Activated naive CD8-positive, alpha-beta T cell treated with anti-CD3 and anti-CD28 coated beads, Interleukin-2, amount 50 U/mL, for 16 hours (primary cell): ENCODE measurements around the gene TNIP2.
"Not testable (repeated sequence)": the region's sequence is repeated elsewhere in the genome, so short reads cannot be mapped to it uniquely, and the experiment has no call there.

Experiments
- DNase-seq: peaks from one replicate; pipeline ENCODE4 v3.0.0-alpha.2; 2020; ENCODE audit warnings: low read depth, low spot score

Gene TNIP2

DNA sequence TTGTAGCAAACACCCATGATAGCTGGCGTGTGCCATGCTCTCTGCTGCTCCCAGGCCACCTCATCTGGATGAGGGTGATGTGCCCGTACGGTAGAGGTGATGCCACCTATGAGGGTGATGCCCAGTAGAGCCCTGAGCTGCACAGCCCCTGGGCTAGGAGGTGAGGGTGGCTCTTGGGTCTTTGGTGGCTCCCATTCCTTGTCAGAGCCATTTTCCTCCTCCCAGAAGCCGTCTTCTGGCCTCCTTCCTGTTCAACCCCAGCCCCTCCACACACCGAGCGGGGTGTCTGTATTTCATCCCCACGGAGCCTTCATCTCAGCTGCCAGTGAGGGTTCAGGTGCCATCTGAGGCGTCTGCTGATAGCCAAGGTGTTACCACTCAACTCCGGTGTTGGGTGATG lies 12.0 kb upstream of the TNIP2 start:
- no peak for DNase-seq

DNA sequence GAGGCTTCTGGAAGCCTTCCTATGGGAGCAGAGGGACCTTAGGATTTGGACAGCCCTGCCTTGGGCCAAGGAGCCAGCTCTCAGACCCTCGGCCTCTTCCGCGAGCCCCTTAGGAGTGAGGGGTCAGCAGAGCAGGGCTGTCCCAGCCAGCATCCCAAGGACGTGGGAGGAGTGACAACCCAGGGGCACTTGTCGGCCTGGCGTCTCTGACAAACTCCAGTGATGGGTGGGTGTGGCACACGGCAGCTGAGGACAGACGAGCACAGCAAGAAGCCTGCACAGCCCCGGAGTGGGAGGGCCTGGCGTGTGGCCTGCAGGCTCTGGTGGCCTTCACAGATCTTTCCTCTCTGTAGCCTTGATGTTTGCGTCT lies 11.6 kb upstream of the TNIP2 start:
- no peak for DNase-seq

- DNase-seq: no peak
Measured at GRCh38 chr4:2767046-2767704, 11.0 kb upstream of the TNIP2 start.

DNA sequence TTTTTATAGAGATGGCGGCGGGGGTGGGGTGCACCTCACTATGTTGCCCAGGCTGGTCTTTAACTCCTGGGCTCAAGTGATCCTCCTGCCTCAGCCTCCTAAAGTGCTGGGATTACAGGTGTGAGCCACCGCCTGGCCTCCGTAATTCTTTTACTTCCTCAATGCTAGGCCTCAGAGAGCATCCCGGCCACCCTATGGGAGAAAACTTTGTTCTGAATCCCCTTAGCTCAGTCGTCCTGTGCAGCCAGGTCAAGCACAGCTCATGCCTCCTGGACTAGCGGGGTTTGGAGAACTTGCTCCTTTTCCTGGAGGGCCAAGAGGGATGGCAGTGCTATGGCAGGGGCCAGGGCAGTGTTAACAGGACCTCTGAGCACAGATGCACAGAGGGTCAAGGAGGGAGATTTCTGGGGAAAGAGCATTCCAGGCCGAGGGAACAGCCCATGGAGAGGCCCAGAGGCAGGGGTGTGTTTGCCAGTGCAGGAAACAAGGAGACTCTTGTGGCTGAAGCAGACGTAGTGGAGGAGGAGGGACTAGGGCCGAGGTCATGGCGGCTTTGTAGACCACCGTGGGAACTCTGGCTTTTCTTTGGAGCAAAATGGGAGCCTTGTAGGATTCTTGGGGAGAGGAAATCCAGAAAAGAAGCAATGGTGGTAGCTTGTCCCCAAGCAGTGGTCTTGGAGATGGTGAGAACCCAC lies 9.8 kb upstream of the TNIP2 start:
- DNase-seq: no peak

DNA sequence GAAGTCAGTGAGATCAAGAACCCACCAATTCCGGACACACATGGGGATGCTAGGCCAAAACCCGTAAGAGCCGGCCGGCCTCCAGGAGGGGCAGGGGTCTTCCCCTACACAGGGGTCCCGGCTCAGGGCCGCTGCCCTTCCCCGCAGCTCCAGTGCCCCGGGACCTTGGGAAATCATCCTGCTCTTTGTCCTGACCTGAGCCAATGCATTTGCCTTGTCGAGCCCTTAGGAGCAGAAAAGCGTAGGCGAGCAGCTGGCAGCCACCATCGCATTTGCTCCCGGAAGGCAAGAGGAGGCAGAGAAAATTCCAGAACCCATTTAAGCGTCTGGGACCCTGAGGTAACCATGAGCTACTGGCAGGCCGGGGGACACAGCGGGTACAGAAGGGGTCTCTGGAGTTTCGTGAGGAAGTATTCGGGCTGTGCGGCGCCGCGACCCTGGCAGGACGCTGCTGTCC lies 7.4 kb upstream of the TNIP2 start:
- DNase-seq: no peak

DNA sequence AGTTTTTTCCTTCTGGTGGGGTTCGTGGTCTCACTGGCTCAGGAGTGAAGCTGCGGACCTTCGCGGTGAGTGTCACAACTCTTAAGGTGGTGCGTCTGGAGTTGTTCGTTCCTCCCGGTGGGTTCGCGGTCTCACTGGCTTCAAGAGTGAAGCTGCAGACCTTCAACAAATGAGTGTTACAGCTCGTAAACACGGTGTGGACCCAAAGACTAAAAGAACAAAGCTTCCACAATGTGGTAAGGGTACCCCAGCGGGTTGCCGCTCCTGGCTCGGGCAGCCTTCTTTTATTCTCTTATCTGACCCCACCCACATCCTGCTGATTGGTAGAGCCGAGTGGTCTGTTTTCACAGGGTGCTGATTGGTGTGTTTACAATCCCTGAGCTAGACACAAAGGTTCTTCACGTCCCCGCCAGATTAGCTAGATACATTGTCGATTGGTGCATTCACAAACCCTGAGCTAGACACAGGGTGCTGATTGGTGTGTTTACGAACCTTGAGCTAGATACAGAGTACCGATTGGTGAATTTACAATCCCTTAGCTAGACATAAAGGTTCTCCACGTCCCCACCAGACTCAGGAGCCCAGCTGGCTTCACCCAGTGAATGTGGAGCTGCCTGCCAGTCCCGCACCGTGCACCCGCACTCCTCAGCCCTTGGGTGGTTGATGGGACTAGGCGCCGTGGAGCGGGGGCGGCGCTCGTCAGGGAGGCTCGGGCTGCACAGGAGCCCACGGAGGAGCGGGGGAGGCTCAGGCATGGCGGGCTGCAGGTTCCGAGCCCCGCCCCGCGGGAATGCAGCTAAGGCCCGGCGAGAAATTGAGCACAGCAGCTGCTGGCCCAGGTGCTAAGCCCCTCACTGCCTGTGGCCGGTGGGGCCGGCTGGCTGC lies 6.6 kb upstream of the TNIP2 start:
- DNase-seq: not testable (repeated sequence)

- no peak for DNase-seq
Measured at GRCh38 chr4:2762048-2762447, 5.9 kb upstream of the TNIP2 start.

DNA sequence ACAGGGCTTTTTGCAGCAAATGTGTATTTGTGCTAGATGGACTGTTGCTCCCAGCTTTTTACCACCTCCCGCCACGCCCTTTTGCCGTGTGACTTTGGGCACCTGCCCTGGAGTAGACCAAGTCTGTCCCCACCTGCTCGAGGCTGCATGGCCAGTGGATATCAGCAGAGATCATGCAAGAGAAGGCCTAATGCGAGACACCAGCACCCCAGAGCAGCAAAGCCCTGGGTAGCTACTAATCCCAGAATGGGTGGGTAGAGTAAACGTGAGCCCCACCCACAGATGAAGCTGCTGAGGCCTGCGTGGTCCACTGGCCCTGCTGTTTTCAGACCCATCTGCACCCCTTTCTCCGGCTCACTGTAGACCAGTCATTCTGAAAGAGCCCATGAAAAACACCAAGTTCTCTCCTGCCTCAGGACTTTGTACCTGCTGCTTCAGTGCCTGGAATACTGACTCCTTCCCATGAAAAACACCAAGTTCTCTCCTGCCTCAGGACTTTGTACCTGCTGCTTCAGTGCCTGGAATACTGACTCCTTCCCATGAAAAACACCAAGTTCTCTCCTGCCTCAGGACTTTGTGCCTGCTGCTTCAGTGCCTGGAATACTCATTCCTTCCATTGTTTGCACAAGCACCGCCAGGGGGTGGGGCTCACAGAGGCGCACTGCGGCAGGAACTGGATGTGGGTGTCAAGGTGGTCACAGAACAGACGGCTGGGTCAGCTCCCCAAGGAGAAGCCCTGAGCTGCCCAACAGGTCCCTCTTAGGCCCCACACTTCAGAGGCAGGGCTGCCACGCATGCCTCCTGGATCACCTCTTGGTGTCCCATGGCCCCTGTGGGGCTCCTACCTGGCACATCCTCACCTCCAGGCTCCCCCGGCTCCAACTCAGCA lies 5.1 kb upstream of the TNIP2 start:
- no peak for DNase-seq

GRCh38 chr4:2757426-2757825 lies 1.3 kb upstream of the TNIP2 start:
- no peak for DNase-seq

DNA sequence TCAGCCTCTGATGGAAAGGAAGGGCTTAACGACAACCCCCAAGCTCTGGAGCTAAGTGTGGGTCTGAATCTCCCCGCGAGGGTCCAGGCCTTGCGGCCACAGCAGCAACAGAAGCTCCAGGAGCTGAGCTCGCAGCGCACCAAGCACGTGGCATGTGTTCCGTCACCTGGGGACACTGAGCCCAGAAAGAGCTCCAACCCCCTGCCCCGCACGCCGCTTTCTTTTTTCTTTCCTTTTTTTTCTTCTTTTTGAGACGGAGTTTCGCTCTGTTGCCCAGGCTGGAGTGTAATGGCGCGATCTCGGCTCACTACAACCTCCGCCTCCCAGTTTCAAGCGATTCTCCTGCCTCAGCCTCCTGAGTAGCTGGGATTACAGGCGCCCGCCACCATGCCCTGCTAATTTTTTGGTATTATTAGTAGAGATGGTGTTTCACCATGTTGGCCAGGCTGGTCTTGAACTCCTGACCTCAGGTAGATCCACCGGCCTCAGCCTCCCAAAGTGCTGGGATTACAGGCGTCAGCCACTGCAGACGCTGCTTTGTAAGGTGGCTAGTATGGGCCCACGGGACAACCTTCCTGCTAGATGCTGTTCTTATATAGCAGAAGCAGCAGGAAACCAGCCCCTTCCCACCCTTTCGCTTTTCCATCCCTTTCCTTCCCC lies 685 bp upstream of the TNIP2 start:
- DNase-seq: no peak

- no peak for DNase-seq
Measured at GRCh38 chr4:2754848-2755819, 1.0 kb downstream of the TNIP2 start.

DNA sequence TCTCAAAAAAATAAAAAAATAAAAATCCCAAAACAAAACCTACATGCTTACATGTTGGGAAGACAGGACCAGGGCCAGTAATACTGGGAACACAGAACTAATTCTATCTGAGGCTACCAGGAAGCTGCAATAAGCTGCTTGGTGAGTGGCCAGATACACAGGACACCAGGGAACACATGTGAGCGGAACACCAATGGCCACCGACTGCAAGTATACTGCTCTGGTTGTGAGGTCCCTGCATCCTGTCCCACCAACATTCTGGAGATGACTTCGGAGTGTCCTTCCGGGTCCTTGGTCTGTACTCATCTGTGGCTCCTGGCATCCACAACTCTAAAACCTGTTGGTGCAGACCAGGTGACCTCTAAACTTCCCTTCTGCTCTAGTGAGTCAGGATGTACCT lies 2.7 kb downstream of the TNIP2 start:
- DNase-seq: no peak

DNA sequence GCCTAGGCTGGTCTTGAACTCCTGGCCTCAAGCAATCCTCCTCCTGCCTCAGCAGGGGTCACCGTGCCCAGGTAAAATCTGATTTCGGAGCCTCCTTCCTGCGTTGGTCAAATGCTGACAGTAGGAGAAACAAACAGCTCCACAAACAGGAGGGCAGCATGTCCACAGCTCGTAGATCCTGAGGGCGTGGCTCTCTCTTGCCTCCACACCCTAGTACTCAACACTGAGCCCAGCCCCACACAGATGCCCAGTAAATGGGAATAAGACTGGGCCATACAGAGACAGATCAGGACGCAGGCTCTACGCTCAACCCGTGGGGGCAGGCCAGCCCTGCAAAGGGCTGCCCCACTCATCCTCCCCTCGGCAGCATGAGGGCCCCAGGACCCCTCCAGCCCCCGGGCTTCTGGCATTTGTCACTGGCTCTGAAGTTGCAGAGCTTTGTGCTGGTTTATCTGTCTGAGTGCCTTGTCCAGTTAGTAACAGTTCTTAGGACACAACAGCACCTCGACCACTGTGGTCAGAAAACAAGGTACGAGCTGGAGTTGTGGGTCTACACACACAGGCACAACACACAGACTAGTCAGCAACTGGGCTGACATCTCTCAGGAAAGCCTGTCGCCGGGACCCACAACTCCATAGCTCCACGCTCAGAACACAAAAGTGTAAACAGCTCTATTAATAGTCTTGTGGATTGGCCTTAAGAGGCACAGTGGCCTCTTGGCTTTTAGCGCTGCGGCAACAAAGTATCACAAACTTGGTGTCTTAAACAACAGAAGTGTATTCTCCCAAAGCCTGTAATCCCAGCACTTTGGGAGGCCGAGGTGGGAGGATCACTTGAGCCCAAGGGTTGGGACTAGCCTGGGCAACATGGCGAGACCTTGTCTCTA lies 5.2 kb downstream of the TNIP2 start:
- no peak for DNase-seq

DNA sequence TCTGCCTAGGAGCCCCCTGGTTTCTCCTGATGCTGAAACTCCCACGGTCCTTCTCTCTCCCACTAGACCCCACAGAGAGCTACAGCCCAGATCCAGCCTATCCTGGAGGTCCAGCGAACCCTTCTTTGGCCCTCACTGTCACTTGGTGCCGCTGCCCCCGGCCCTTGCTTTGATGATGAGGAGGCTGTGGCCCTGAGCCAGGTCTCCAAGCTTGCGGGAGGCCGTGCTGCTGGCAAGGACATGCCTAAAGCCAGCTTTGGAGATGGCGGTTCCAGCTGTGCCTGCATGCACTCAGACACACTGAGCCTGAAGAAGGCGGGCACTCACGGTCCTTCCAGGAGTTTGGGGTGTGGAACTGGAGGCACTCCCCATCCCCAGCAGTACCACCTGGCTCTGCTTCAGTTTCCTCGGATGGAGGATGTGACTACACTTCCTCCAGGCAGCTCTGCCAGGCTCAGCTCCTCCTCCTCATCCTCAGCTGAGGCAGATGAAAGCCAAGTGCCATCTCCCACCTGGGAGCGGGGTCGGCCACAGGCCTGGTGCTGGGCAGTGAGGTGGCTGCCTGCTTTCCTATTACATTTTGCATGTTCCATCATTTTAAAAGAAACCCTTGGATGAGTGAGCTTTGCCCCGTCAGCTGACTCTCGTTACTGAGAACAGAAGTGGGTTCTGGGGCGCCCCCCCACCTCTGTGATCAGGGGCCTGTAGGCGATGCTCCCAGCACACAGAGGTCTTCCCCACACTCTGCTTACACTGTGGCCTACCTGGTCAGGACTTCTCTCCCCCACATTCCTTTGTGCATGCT lies 9.0 kb downstream of the TNIP2 start:
- no peak for DNase-seq

GRCh38 chr4:2745981-2746806 lies 9.9 kb downstream of the TNIP2 start:
- peak; percentile 81 for DNase-seq

- no peak for DNase-seq
Measured at GRCh38 chr4:2745516-2745915, 10.6 kb downstream of the TNIP2 start.
